ENCODE results near the gene SDK2.

DNA sequence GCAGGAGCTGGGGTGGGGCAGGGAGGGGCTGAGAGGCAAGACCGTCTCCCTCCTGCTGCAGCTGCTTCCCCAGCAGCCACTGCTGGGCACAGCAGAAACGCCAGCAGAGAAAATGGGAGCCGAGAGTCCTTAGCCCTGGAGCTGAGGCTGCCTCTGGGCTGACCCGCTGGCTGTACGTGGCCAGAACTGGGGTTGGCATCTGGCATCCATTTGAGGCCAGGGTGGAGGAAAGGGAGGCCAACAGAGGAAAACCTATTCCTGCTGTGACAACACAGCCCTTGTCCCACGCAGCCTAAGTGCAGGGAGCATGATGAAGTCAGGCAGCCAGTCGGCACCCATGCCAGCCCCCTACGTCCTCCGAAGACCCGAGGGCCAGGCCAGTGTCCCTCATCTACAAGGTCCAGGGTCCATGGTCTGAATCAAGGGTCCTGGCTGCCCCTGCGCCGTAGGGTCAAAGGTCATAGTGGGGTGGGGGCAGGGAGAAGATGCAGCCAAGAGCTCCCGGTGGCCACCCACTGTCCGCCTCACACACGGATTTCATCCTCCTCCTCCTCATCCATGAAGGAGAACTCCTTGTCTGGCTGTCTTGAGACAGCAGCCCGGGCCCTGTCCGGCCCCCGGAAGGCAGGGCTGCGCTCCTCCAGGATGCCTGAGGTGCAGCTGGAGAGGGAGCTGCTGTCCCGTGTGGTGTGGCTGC, 359.2 kb downstream of the SDK2 start:
- TF ChIP-seq POLR2A (IDR thresholded peaks at IDR 0.05): no peak
- TF ChIP-seq, protein P1, sequence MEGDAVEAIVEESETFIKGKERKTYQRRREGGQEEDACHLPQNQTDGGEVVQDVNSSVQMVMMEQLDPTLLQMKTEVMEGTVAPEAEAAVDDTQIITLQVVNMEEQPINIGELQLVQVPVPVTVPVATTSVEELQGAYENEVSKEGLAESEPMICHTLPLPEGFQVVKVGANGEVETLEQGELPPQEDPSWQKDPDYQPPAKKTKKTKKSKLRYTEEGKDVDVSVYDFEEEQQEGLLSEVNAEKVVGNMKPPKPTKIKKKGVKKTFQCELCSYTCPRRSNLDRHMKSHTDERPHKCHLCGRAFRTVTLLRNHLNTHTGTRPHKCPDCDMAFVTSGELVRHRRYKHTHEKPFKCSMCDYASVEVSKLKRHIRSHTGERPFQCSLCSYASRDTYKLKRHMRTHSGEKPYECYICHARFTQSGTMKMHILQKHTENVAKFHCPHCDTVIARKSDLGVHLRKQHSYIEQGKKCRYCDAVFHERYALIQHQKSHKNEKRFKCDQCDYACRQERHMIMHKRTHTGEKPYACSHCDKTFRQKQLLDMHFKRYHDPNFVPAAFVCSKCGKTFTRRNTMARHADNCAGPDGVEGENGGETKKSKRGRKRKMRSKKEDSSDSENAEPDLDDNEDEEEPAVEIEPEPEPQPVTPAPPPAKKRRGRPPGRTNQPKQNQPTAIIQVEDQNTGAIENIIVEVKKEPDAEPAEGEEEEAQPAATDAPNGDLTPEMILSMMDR (IDR thresholded peaks at IDR 0.05): no peak
